A549 (cell line): ENCODE results near the gene CD34. TPM values are rescaled to one million over a fixed set of nuclear protein-coding genes. Genes with fewer than 3 reads are reported as not detected.

ENCODE experiments used
- ATAC-seq, 2 experiments: fragments of 200-7000 bp in 1 of 2; fragments of >200 bp in 1 of 2; cut with Nextera tagmentation in 1 of 2; cut with Tn5 transposase in 1 of 2; 3 replicates each; pipeline versions ENCODE4 v1.8.0 to v1.9.1; 2018 to 2020; ENCODE audit warnings: mild to moderate bottlenecking in 1 of 2, moderate library complexity in 1 of 2
- CTCF ChIA-PET: fragments of 300-600 bp; sonication (Branson Sonifier 250); formaldehyde crosslinking; extraction: SDS; loops from one replicate; lab custom pipeline; 2021; ENCODE audit warnings: antibody characterized with exemption, inconsistent platforms; lab: Yijun Ruan, JAX
- POLR2A ChIA-PET: fragments of 350-600 bp; formaldehyde crosslinking; extraction: SDS; loops from one replicate; lab custom pipeline; 2021; ENCODE audit warnings: antibody characterized with exemption, inconsistent platforms; lab: Yijun Ruan, JAX
- DNase-seq, 2 experiments: peaks; one replicate each; pipeline versions ENCODE4 v3.0.0 to v3.0.0-alpha.2; 2011 to 2016; ENCODE audit warnings: low read depth in 1 of 2, low spot score in 1 of 2
- FAIRE-seq: peaks from 2 replicates; lab custom pipeline; 2011; peaks lifted over from hg19 to GRCh38; lab: Jason Lieb, UNC
- H3K27ac ChIP-seq, 2 experiments: fragments of >200 bp; sonication (Bioruptor Twin); formaldehyde crosslinking; 3 replicates each; pipeline ENCODE4 v1.5.1; 2016 to 2017
- H3K4me1 ChIP-seq: fragments of >200 bp; sonication (Bioruptor Twin); formaldehyde crosslinking; 3 replicates; pipeline ENCODE4 v1.6.1; 2016
- H3K4me2 ChIP-seq: fragments of >200 bp; sonication (Bioruptor Twin); formaldehyde crosslinking; 3 replicates; pipeline ENCODE4 v1.6.1; 2016
- H3K4me3 ChIP-seq: fragments of >200 bp; sonication (Bioruptor Twin); formaldehyde crosslinking; 3 replicates; pipeline ENCODE4 v1.5.1; 2016
- H3K9me3 ChIP-seq: fragments of >200 bp; sonication (Bioruptor Twin); formaldehyde crosslinking; 3 replicates; pipeline ENCODE4 v1.6.1; 2016
- BHLHE40 ChIP-seq: IDR thresholded peaks from 2 replicates; pipeline ENCODE4 v1.6.1; 2012; ENCODE audit warnings: low read depth, low read length, inconsistent platforms
- CBX2 ChIP-seq: fragments of 200-600 bp; sonication (generic); IDR thresholded peaks from 2 replicates; pipeline ENCODE4 v1.6.1; 2016; ENCODE audit warnings: low read depth, mild to moderate bottlenecking, borderline replicate concordance
- CEBPB ChIP-seq, 2 experiments: fragments of >200 bp in 1 of 2; sonication (Bioruptor Twin) in 1 of 2; formaldehyde crosslinking in 1 of 2; IDR thresholded peaks; 2 replicates each; pipeline ENCODE4 v1.6.1; 2012 to 2016
- CHD4 ChIP-seq: fragments of 200-600 bp; sonication (generic); IDR thresholded peaks from 2 replicates; pipeline ENCODE4 v1.6.1; 2016; ENCODE audit warnings: antibody characterized with exemption, mild to moderate bottlenecking, borderline replicate concordance
- EHF ChIP-seq: fragments of 250-450 bp; sonication (Bioruptor Pico); IDR thresholded peaks from 2 replicates; pipeline ENCODE4 v1.5.0; 2020; ENCODE audit warnings: mild to moderate bottlenecking
- GATA3 ChIP-seq: IDR thresholded peaks from 2 replicates; pipeline ENCODE4 v1.6.1; 2012; ENCODE audit warnings: borderline replicate concordance
- HEYL ChIP-seq: fragments of 250-450 bp; sonication (Bioruptor Pico); IDR thresholded peaks from 2 replicates; pipeline ENCODE4 v1.8.0; 2021; ENCODE audit warnings: mild to moderate bottlenecking, moderate library complexity
- HOXA7 ChIP-seq: fragments of 250-450 bp; sonication (Bioruptor Pico); IDR thresholded peaks from 2 replicates; pipeline ENCODE4 v1.5.0; 2020; ENCODE audit warnings: mild to moderate bottlenecking, moderate library complexity
- JUN ChIP-seq, 2 experiments: fragments of >200 bp; sonication (Bioruptor Twin); formaldehyde crosslinking; IDR thresholded peaks; 2 replicates in 1 of 2; 3 replicates in 1 of 2; pipeline ENCODE4 v1.6.1; 2016 to 2017
- JUNB ChIP-seq: fragments of >200 bp; sonication (Bioruptor Twin); formaldehyde crosslinking; IDR thresholded peaks from 2 replicates; pipeline ENCODE4 v1.6.1; 2016
- KDM1A ChIP-seq: fragments of 200-600 bp; sonication (generic); IDR thresholded peaks from 2 replicates; pipeline ENCODE4 v1.6.1; 2016; ENCODE audit warnings: low read depth, mild to moderate bottlenecking
- KDM5A ChIP-seq: fragments of 200-600 bp; sonication (generic); IDR thresholded peaks from 2 replicates; pipeline ENCODE4 v1.6.1; 2016; ENCODE audit warnings: antibody characterized with exemption, mild to moderate bottlenecking
- MAZ ChIP-seq: fragments of 150-350 bp; IDR thresholded peaks from 2 replicates; pipeline ENCODE4 v1.6.1; 2014; ENCODE audit warnings: antibody characterized with exemption, low read depth, low read length, borderline replicate concordance
- NFE2L2 ChIP-seq: fragments of 150-350 bp; conservative IDR thresholded peaks from 2 replicates; pipeline ENCODE4 v1.6.1; 2014; ENCODE audit warnings: low read length
- NR3C1 ChIP-seq: fragments of >200 bp; sonication (Bioruptor Twin); formaldehyde crosslinking; IDR thresholded peaks from 3 replicates; pipeline ENCODE4 v1.6.1; 2017
- POLR2AphosphoS2 ChIP-seq: conservative IDR thresholded peaks from 2 replicates; pipeline ENCODE4 v1.6.1; 2012; ENCODE audit warnings: low read length, improper control_type of control experiment, inconsistent platforms
- RFX5 ChIP-seq: fragments of 450-650 bp; IDR thresholded peaks from 2 replicates; pipeline ENCODE4 v1.7.1; 2014; ENCODE audit warnings: antibody characterized with exemption, mild to moderate bottlenecking, moderate library complexity
- TFCP2L1 ChIP-seq: fragments of 250-450 bp; sonication (Bioruptor Pico); IDR thresholded peaks from 2 replicates; pipeline ENCODE4 v1.5.0; 2021; ENCODE audit warnings: mild to moderate bottlenecking
- ZSCAN20 ChIP-seq: fragments of 250-450 bp; sonication (Bioruptor Pico); IDR thresholded peaks from 2 replicates; pipeline ENCODE4 v1.8.0; 2022; ENCODE audit warnings: mild to moderate bottlenecking, moderate library complexity
- WGBS: methylation state at CpG from one replicate; pipeline ENCODE4 v1.1.6; 2017; ENCODE audit errors: missing lambda C conversion rate; 5-methylcytosine and 5-hydroxymethylcytosine counted together
- polyA plus RNA-seq, 4 experiments: library from polyadenylated mRNA; depleted of rRNA in 3 of 4; stranded (reverse); fragments of >200 nt; fragmentation: RNase III in 1 of 4; extraction: RNeasy Plus Mini Kit Qiagen cat#74134 plus additional on column Dnase treatment in 1 of 4; gene quantifications; 2 replicates in 3 of 4; 3 replicates in 1 of 4; pipeline ENCODE4 v1.2.3, GENCODE V29; 2011 to 2017
- TF ChIP-seq, protein P1 (sequence below): fragments of 150-350 bp; IDR thresholded peaks from 2 replicates; pipeline ENCODE4 v1.6.1; 2014; ENCODE audit warnings: low read depth, mild to moderate bottlenecking, low read length
- TF ChIP-seq, protein P2 (sequence below): fragments of >200 bp; sonication (Bioruptor Twin); formaldehyde crosslinking; IDR thresholded peaks from 3 replicates; pipeline ENCODE4 v1.5.1; 2016
- TF ChIP-seq, protein P3 (sequence below): fragments of 250-450 bp; sonication (Bioruptor Pico); IDR thresholded peaks from 2 replicates; pipeline ENCODE4 v1.5.0; 2020; ENCODE audit warnings: low read depth, mild to moderate bottlenecking, moderate library complexity
- TF ChIP-seq, protein P4 (sequence below): fragments of 200-600 bp; sonication (generic); IDR thresholded peaks from 2 replicates; pipeline ENCODE4 v1.6.1; 2016; ENCODE audit warnings: antibody characterized with exemption, mild to moderate bottlenecking, moderate library complexity

CD34 gene
- polyA plus RNA-seq, 2 of the 4 experiments (the other 2 are of a cell fraction): 0.05 TPM; not detected in 1

DNA sequence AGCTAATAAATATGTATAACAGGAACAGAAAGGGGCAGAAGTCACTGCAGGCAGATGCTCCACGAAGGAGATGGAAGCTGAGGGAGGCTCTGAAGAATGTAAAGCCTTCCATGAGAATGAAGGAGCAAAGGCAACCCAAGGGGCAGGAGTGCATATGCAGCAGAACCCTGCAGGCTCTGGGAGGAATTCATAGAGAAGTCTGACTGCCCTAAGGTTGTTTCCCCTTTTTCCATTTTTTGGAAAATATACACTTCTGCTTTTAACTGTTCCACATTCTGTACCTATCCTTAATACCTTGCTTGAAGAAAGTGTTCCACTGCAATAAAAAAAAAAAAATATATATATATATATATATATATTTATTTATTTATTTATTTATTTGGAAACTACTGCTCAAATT, 69.6 kb downstream of the CD34 start (continued):
- TF ChIP-seq, protein P1, sequence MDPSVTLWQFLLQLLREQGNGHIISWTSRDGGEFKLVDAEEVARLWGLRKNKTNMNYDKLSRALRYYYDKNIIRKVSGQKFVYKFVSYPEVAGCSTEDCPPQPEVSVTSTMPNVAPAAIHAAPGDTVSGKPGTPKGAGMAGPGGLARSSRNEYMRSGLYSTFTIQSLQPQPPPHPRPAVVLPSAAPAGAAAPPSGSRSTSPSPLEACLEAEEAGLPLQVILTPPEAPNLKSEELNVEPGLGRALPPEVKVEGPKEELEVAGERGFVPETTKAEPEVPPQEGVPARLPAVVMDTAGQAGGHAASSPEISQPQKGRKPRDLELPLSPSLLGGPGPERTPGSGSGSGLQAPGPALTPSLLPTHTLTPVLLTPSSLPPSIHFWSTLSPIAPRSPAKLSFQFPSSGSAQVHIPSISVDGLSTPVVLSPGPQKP: no peak
- TF ChIP-seq NR3C1: no peak
- no peak for TF ChIP-seq KDM1A
- TF ChIP-seq NFE2L2: no peak
- TF ChIP-seq, protein P2, sequence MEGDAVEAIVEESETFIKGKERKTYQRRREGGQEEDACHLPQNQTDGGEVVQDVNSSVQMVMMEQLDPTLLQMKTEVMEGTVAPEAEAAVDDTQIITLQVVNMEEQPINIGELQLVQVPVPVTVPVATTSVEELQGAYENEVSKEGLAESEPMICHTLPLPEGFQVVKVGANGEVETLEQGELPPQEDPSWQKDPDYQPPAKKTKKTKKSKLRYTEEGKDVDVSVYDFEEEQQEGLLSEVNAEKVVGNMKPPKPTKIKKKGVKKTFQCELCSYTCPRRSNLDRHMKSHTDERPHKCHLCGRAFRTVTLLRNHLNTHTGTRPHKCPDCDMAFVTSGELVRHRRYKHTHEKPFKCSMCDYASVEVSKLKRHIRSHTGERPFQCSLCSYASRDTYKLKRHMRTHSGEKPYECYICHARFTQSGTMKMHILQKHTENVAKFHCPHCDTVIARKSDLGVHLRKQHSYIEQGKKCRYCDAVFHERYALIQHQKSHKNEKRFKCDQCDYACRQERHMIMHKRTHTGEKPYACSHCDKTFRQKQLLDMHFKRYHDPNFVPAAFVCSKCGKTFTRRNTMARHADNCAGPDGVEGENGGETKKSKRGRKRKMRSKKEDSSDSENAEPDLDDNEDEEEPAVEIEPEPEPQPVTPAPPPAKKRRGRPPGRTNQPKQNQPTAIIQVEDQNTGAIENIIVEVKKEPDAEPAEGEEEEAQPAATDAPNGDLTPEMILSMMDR: no peak
- no peak for TF ChIP-seq TFCP2L1 (CRISPR knock-in tag)
- no peak for TF ChIP-seq RFX5
- TF ChIP-seq, all 56 proteins: peak for 0

DNA sequence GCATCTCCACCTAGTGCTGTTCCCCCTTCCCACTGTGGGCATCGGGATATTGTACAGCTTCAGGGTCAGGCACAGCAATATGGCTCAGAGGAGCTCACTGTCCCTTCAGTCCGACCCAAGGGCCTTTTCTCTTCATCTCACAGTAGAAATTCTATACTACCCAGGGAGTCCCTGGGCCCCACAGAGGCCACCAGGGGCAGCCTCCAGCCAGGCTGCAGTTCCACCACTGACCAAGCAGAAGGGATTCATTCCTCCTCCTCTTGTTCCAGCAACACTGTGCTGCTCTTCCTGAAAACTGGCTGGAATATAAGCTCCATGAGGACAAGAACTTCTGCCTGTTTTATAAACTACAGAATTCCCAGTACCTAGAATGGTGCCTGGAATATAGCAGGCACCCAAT, 70.5 kb downstream of the CD34 start:
- H3K27ac ChIP-seq: no peak overlapping the region
- FAIRE-seq (no peak), ATAC-seq (peak; percentile 62 to 85; a peak in 3 of 6 replicates), DNase-seq (no peak)
- ChIA-PET POLR2A (no interaction called here), CTCF (interaction anchor here (0.6 to 3.4 kb wide), 5 partner anchors 11 to 43 kb away, joined by 3 to 21 read pairs (median 8); no protein-coding TSS in a partner anchor)
- TF ChIP-seq GATA3 (no peak), CBX2 (no peak), ZSCAN20 (CRISPR knock-in tag) (no peak), BHLHE40 (no peak), HEYL (CRISPR knock-in tag) (no peak), MAZ (no peak), CEBPB (IDR thresholded peaks at IDR 0.05) (no peak), JUNB (no peak), JUN (IDR thresholded peaks at IDR 0.05) (no peak), EHF (CRISPR knock-in tag) (no peak), CHD4 (no peak), KDM5A (no peak), HOXA7 (CRISPR knock-in tag) (no peak), POLR2AphosphoS2 (no peak)
- TF ChIP-seq, protein P3, sequence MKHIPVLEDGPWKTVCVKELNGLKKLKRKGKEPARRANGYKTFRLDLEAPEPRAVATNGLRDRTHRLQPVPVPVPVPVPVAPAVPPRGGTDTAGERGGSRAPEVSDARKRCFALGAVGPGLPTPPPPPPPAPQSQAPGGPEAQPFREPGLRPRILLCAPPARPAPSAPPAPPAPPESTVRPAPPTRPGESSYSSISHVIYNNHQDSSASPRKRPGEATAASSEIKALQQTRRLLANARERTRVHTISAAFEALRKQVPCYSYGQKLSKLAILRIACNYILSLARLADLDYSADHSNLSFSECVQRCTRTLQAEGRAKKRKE (CRISPR knock-in tag): no peak
- TF ChIP-seq, protein P4, sequence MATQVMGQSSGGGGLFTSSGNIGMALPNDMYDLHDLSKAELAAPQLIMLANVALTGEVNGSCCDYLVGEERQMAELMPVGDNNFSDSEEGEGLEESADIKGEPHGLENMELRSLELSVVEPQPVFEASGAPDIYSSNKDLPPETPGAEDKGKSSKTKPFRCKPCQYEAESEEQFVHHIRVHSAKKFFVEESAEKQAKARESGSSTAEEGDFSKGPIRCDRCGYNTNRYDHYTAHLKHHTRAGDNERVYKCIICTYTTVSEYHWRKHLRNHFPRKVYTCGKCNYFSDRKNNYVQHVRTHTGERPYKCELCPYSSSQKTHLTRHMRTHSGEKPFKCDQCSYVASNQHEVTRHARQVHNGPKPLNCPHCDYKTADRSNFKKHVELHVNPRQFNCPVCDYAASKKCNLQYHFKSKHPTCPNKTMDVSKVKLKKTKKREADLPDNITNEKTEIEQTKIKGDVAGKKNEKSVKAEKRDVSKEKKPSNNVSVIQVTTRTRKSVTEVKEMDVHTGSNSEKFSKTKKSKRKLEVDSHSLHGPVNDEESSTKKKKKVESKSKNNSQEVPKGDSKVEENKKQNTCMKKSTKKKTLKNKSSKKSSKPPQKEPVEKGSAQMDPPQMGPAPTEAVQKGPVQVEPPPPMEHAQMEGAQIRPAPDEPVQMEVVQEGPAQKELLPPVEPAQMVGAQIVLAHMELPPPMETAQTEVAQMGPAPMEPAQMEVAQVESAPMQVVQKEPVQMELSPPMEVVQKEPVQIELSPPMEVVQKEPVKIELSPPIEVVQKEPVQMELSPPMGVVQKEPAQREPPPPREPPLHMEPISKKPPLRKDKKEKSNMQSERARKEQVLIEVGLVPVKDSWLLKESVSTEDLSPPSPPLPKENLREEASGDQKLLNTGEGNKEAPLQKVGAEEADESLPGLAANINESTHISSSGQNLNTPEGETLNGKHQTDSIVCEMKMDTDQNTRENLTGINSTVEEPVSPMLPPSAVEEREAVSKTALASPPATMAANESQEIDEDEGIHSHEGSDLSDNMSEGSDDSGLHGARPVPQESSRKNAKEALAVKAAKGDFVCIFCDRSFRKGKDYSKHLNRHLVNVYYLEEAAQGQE: no peak
- no peaks in the 10 kb centered on the region for H3K9me3 ChIP-seq
- H3K4me3 ChIP-seq: no peak overlapping the region
- H3K4me2 ChIP-seq: no peak overlapping the region
- H3K4me1 ChIP-seq: no peaks in the 10 kb centered on the region
- 90% methylated on average over 2 of the region's 2 CpGs for WGBS
